HepG2 (cell line): ENCODE results near the gene ZNF771. TPM values are rescaled to one million over a fixed set of nuclear protein-coding genes. Genes with fewer than 3 reads are reported as not detected.

ENCODE experiments used
- ATAC-seq: fragments of 200-7000 bp; cut with Tn5 transposase; 3 replicates; pipeline ENCODE4 v1.9.1; 2020; ENCODE audit warnings: mild to moderate bottlenecking, moderate library complexity
- BruUV-seq: library from RNA; stranded (reverse); fragments of 400-500 nt; replicated peaks from 2 replicates; lab custom pipeline; 2021; lab: Mats Ljungman, UMichigan
- CTCF ChIA-PET: fragments of 300-600 bp; formaldehyde crosslinking; extraction: SDS; loops from one replicate; lab custom pipeline; 2021; ENCODE audit warnings: low total read pairs, inconsistent platforms, low intra/inter-chr PET ratio; lab: Yijun Ruan, JAX
- POLR2A ChIA-PET: fragments of 350-600 bp; sonication (Branson Sonifier 250); formaldehyde crosslinking; loops from one replicate; lab custom pipeline; 2020; ENCODE audit warnings: antibody characterized with exemption, inconsistent platforms; lab: Yijun Ruan, JAX
- DNase-seq: peaks from one replicate; pipeline ENCODE4 v3.0.0-alpha.2; 2015; ENCODE audit warnings: low spot score
- FAIRE-seq: peaks from 3 replicates; lab custom pipeline; 2011; peaks lifted over from hg19 to GRCh38; lab: Jason Lieb, UNC
- H2AFZ ChIP-seq: one replicate; pipeline ENCODE4 v1.6.1; 2011; ENCODE audit warnings: low read length, inconsistent platforms
- H3K27ac ChIP-seq: fragments of 300-600 bp; 3 replicates; pipeline ENCODE4 v1.8.0; 2011; ENCODE audit warnings: mixed run types, mild to moderate bottlenecking, mixed read lengths, low read length, inconsistent platforms; ENCODE audit not compliant: insufficient read depth; ENCODE audit errors: extremely low read length
- H3K27me3 ChIP-seq, 2 experiments: fragments of 200-600 bp in 1 of 2; 2 replicates in 1 of 2; 3 replicates in 1 of 2; pipeline versions ENCODE4 v1.6.0 to v1.8.0; 2011; ENCODE audit warnings: low read length in 2 of 2, mild to moderate bottlenecking in 2 of 2, moderate library complexity in 2 of 2, inconsistent platforms in 1 of 2; ENCODE audit not compliant: insufficient read depth in 2 of 2, control insufficient read depth in 1 of 2
- H3K36me3 ChIP-seq, 2 experiments: fragments of 200-600 bp in 1 of 2; replicated peaks in 1 of 2; 2 replicates in 1 of 2; 3 replicates in 1 of 2; pipeline versions ENCODE4 v1.5.1 to v1.8.0; 2011; ENCODE audit warnings: low read length in 2 of 2, inconsistent platforms in 1 of 2; ENCODE audit not compliant: insufficient read depth in 2 of 2, control insufficient read depth in 1 of 2
- H3K4me1 ChIP-seq: 2 replicates; pipeline ENCODE4 v1.5.1; 2012; ENCODE audit warnings: low read length, inconsistent platforms; ENCODE audit not compliant: insufficient read depth
- H3K4me2 ChIP-seq: 2 replicates; pipeline ENCODE4 v1.6.0; 2011; ENCODE audit warnings: low read depth, low read length, inconsistent platforms
- H3K4me3 ChIP-seq, 3 experiments: fragments of 200-600 bp in 1 of 3; sonication (generic), shearing (Covaris generic) in 1 of 3; replicated peaks in 1 of 3; 2 replicates each; pipeline ENCODE4 v1.5.1; 2011 to 2016; ENCODE audit warnings: low read length in 3 of 3, inconsistent platforms in 2 of 3, low read depth in 2 of 3, mild to moderate bottlenecking in 2 of 3, control low read depth in 1 of 3, mixed read lengths in 1 of 3; ENCODE audit not compliant: insufficient read depth in 1 of 3
- H3K79me2 ChIP-seq: one replicate; pipeline ENCODE4 v1.6.1; 2011; ENCODE audit warnings: low read length, inconsistent platforms; ENCODE audit not compliant: insufficient read depth
- H3K9ac ChIP-seq: 2 replicates; pipeline ENCODE4 v1.6.0; 2011; ENCODE audit warnings: mild to moderate bottlenecking, low read depth, low read length, inconsistent platforms; ENCODE audit not compliant: insufficient read depth
- H3K9me3 ChIP-seq: 2 replicates; pipeline ENCODE4 v1.5.1; 2012; ENCODE audit warnings: mild to moderate bottlenecking, low read length
- H4K20me1 ChIP-seq: 2 replicates; pipeline ENCODE4 v1.6.0; 2011; ENCODE audit warnings: inconsistent platforms, mild to moderate bottlenecking, low read length, moderate library complexity; ENCODE audit not compliant: insufficient read depth
- CENPX ChIP-seq: sonication (generic); formaldehyde crosslinking; IDR thresholded peaks from 2 replicates; pipeline ENCODE4 v1.9.0; 2021; ENCODE audit warnings: mild to moderate bottlenecking, missing genetic modification reagents, moderate library complexity
- ERF ChIP-seq: IDR thresholded peaks from 2 replicates; pipeline ENCODE4 v1.6.1; 2018; ENCODE audit warnings: missing biosample characterization, missing genetic modification reagents
- ESRRA ChIP-seq: sonication (generic); formaldehyde crosslinking; IDR thresholded peaks from 2 replicates; pipeline ENCODE4 v1.5.1; 2020; ENCODE audit warnings: mild to moderate bottlenecking, low read depth, missing genetic modification reagents
- HOXA7 ChIP-seq: sonication (generic); formaldehyde crosslinking; IDR thresholded peaks from 2 replicates; pipeline ENCODE4 v1.8.1; 2022; ENCODE audit warnings: mild to moderate bottlenecking, missing genetic modification reagents, moderate library complexity
- IRF2 ChIP-seq: IDR thresholded peaks from 2 replicates; pipeline ENCODE4 v1.6.1; 2018; ENCODE audit warnings: missing genetic modification reagents, missing compliant biosample characterization
- KAT8 ChIP-seq: IDR thresholded peaks from 2 replicates; pipeline ENCODE4 v1.6.1; 2016; ENCODE audit warnings: missing genetic modification reagents, missing compliant biosample characterization
- KLF13 ChIP-seq: sonication (generic); formaldehyde crosslinking; IDR thresholded peaks from 2 replicates; pipeline ENCODE4 v1.4.0; 2020; ENCODE audit warnings: mild to moderate bottlenecking, missing genetic modification reagents
- PAWR ChIP-seq: sonication (generic); formaldehyde crosslinking; IDR thresholded peaks from 2 replicates; pipeline ENCODE4 v1.4.0; 2020; ENCODE audit warnings: missing genetic modification reagents, mild to moderate bottlenecking, borderline replicate concordance
- RARG ChIP-seq: sonication (generic); formaldehyde crosslinking; IDR thresholded peaks from 2 replicates; pipeline ENCODE4 v1.4.0; 2020; ENCODE audit warnings: low read depth, mild to moderate bottlenecking, missing genetic modification reagents
- SALL1 ChIP-seq: sonication (generic); formaldehyde crosslinking; IDR thresholded peaks from 2 replicates; pipeline ENCODE4 v1.8.0; 2022; ENCODE audit warnings: mild to moderate bottlenecking, missing genetic modification reagents
- TOE1 ChIP-seq: sonication (generic); formaldehyde crosslinking; IDR thresholded peaks from 2 replicates; pipeline ENCODE4 v1.4.0; 2020; ENCODE audit warnings: mild to moderate bottlenecking, missing genetic modification reagents
- ZC3H4 ChIP-seq: sonication (generic); formaldehyde crosslinking; IDR thresholded peaks from 2 replicates; pipeline ENCODE4 v1.4.0; 2020; ENCODE audit warnings: missing genetic modification reagents, borderline replicate concordance
- ZMYM2 ChIP-seq: sonication (generic); formaldehyde crosslinking; IDR thresholded peaks from 2 replicates; pipeline ENCODE4 v1.8.0; 2022; ENCODE audit warnings: mild to moderate bottlenecking, missing genetic modification reagents
- ZNF17 ChIP-seq: sonication (generic); formaldehyde crosslinking; IDR thresholded peaks from 2 replicates; pipeline ENCODE4 v1.5.0; 2020; ENCODE audit warnings: mild to moderate bottlenecking, missing genetic modification reagents
- ZNF3 ChIP-seq: IDR thresholded peaks from 2 replicates; pipeline ENCODE4 v1.7.0; 2017; ENCODE audit warnings: inconsistent platforms
- ZNF33A ChIP-seq: sonication (generic); formaldehyde crosslinking; IDR thresholded peaks from 2 replicates; pipeline ENCODE4 v1.5.1; 2020; ENCODE audit warnings: missing genetic modification reagents, mild to moderate bottlenecking, moderate library complexity, borderline replicate concordance
- ZNF569 ChIP-seq: sonication (generic); formaldehyde crosslinking; IDR thresholded peaks from 2 replicates; pipeline ENCODE4 v1.5.0; 2020; ENCODE audit warnings: mild to moderate bottlenecking, missing genetic modification reagents, moderate library complexity, borderline replicate concordance
- ZNF629 ChIP-seq: sonication (generic); formaldehyde crosslinking; conservative IDR thresholded peaks from 2 replicates; pipeline ENCODE4 v1.5.0; 2020; ENCODE audit warnings: missing genetic modification reagents
- WGBS: methylation state at CpG from one replicate; pipeline ENCODE4 v1.1.6; 2017; ENCODE audit warnings: low lambda C conversion rate; 5-methylcytosine and 5-hydroxymethylcytosine counted together
- in situ Hi-C: cut with HindIII; loops from 2 replicates; pipeline ENCODE4 v1.10.0; 2017; ENCODE audit warnings: low pct_unique_long_range_greater_than_20kb; ENCODE audit not compliant: extremely low pct_ligation_motif_present
- intact Hi-C: fragments of 100-400 bp; cut with micrococcal nuclease; formaldehyde crosslinking; loops from one replicate; pipeline ENCODE4 v1.10.0; 2022; ENCODE audit not compliant: unreplicated experiment
- polyA plus RNA-seq, 8 experiments: library from polyadenylated mRNA; depleted of rRNA in 3 of 8; stranded (reverse) in 7 of 8; unstranded in 1 of 8; fragments of >200 nt; fragmentation: Illumina TruSeq in 4 of 8; extraction: Trizol in 4 of 8; gene quantifications; 2 replicates each; pipeline versions ENCODE4 v1.2.1 to v1.2.3, GENCODE V29; 2011 to 2016; ENCODE audit warnings: low read depth in 4 of 8, missing spikeins in 1 of 8, mixed read lengths in 1 of 8; ENCODE audit not compliant: insufficient read depth in 1 of 8
- total RNA-seq, 5 experiments: library from RNA; depleted of rRNA; stranded (reverse); fragments of >200 nt; fragmentation: Illumina TruSeq; extraction: Trizol; gene quantifications; 2 replicates each; pipeline ENCODE4 v1.2.3, GENCODE V29; 2016; ENCODE audit warnings: low read depth in 1 of 5
- TF ChIP-seq, protein P1 (sequence below): sonication (generic); formaldehyde crosslinking; IDR thresholded peaks from 2 replicates; pipeline ENCODE4 v1.8.1; 2022; ENCODE audit warnings: low read depth, mild to moderate bottlenecking, missing genetic modification reagents
- TF ChIP-seq, protein P2 (sequence below): sonication (generic); formaldehyde crosslinking; IDR thresholded peaks from 2 replicates; pipeline ENCODE4 v1.5.0; 2020; ENCODE audit warnings: mild to moderate bottlenecking, missing genetic modification reagents

Gene ZNF771
- total and polyA plus RNA-seq, 2 of the 13 experiments (the other 11 are each of a cell fraction or from before 2014, with no cell fraction given): 5.0 to 11.8 TPM

DNA sequence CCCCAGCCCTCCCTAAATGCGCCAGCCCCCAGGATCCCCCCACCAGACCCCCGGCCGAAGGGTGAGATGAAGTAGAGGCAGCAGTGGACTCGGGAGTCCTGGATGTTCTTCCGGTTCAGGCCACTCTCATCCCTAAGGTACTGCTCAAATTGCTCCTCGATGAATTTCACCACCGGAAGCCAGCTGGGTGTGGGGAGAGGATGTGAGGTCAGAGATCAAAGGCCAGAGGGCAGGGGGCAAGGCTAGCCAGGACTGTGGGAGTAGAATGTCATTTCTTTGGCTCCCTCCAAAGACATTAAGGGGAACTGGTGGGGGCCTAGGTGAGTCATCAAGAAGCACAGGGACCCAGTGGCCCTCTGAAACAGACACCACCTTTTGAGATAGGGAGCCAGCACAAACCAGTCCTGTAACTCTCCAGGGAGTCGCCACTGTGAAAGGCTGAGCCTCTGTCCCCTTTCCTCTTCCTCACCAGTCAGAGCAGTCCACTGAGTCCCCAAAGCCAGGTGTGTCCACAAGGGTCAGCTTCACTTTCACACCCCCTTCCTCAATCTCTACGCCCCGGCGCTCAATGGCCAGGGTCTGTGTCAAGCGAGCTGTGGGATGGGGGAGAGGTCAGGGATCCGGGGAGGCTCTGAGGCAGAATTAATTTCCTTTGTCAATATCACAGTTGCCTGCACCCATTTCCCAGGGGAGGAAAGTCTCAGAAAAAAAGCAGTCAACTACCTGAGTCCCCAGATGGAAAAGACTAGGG lies 25.9 kb upstream of the ZNF771 start:
- Histone ChIP-seq H4K20me1 (no peaks in the 10 kb centered on the region), H3K79me2 (peaks cover 2% of the 10 kb centered on the region), H2AFZ (no peak overlapping the region), H3K4me3 (peak overlapping the region in 1 of 3 experiments; percentile 27; a peak in 1 of 6 replicates), H3K27ac (no peak overlapping the region), H3K9ac (no peak overlapping the region), H3K36me3 (no peaks in the 10 kb centered on the region), H3K9me3 (no peaks in the 10 kb centered on the region), H3K27me3 (no peaks in the 10 kb centered on the region), H3K4me1 (peaks cover 49% of the 10 kb centered on the region), H3K4me2 (peak overlapping the region; percentile 54)
- ChIA-PET POLR2A (interaction anchor here (0.5 to 2.9 kb wide), 5 partner anchors 9 to 269 kb away, joined by 3 to 14 read pairs (median 6); partner anchors contain the start of genes PRR14, ZNF48 and ZNF771), CTCF (no interaction called here)
- no TSS peak for BruUV-seq
- intact Hi-C loops (no loop called here), in situ Hi-C loops (no loop called here)
- ATAC-seq: no peak
- 52% methylated on average over 13 of the region's 13 CpGs for WGBS
- no peak for DNase-seq
- FAIRE-seq: no peak
- peak; percentile 80; the same call in 1 of the 2 replicates for TF ChIP-seq ZNF3
- TF ChIP-seq, protein P1, sequence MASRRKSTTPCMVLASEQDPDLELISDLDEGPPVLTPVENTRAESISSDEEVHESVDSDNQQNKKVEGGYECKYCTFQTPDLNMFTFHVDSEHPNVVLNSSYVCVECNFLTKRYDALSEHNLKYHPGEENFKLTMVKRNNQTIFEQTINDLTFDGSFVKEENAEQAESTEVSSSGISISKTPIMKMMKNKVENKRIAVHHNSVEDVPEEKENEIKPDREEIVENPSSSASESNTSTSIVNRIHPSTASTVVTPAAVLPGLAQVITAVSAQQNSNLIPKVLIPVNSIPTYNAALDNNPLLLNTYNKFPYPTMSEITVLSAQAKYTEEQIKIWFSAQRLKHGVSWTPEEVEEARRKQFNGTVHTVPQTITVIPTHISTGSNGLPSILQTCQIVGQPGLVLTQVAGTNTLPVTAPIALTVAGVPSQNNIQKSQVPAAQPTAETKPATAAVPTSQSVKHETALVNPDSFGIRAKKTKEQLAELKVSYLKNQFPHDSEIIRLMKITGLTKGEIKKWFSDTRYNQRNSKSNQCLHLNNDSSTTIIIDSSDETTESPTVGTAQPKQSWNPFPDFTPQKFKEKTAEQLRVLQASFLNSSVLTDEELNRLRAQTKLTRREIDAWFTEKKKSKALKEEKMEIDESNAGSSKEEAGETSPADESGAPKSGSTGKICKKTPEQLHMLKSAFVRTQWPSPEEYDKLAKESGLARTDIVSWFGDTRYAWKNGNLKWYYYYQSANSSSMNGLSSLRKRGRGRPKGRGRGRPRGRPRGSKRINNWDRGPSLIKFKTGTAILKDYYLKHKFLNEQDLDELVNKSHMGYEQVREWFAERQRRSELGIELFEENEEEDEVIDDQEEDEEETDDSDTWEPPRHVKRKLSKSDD (CRISPR knock-in tag): no peak
- TF ChIP-seq CENPX (CRISPR knock-in tag): no peak
- TF ChIP-seq ESRRA: 0 out of 2 replicates have a peak, but pooled peaks have one; percentile 31
- no peak for TF ChIP-seq ERF (CRISPR knock-in tag)
- TF ChIP-seq KLF13 (CRISPR knock-in tag): no peak
- no peak for TF ChIP-seq ZNF569 (CRISPR knock-in tag)
- TF ChIP-seq HOXA7 (CRISPR knock-in tag): no peak
- TF ChIP-seq, protein P2, sequence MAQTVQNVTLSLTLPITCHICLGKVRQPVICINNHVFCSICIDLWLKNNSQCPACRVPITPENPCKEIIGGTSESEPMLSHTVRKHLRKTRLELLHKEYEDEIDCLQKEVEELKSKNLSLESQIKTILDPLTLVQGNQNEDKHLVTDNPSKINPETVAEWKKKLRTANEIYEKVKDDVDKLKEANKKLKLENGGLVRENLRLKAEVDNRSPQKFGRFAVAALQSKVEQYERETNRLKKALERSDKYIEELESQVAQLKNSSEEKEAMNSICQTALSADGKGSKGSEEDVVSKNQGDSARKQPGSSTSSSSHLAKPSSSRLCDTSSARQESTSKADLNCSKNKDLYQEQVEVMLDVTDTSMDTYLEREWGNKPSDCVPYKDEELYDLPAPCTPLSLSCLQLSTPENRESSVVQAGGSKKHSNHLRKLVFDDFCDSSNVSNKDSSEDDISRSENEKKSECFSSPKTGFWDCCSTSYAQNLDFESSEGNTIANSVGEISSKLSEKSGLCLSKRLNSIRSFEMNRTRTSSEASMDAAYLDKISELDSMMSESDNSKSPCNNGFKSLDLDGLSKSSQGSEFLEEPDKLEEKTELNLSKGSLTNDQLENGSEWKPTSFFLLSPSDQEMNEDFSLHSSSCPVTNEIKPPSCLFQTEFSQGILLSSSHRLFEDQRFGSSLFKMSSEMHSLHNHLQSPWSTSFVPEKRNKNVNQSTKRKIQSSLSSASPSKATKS (CRISPR knock-in tag): no peak
- TF ChIP-seq TOE1: no peak
- no peak for TF ChIP-seq ZNF33A (CRISPR knock-in tag)
- no peak for TF ChIP-seq RARG (CRISPR knock-in tag)
- TF ChIP-seq PAWR (CRISPR knock-in tag): no peak
- TF ChIP-seq KAT8 (CRISPR knock-in tag): peak; percentile 35; the same call in 1 of the 2 replicates
- peak; percentile 28; the same call in 1 of the 2 replicates for TF ChIP-seq SALL1 (CRISPR knock-in tag)
- TF ChIP-seq ZC3H4 (CRISPR knock-in tag): no peak
- TF ChIP-seq IRF2: no peak; the same call in 1 of the 2 replicates
- TF ChIP-seq ZNF17: no peak
- TF ChIP-seq ZNF629 (CRISPR knock-in tag): peak; percentile 51; the same call in 1 of the 2 replicates
- TF ChIP-seq ZMYM2 (CRISPR knock-in tag): no peak
